ACC112 (cell line): ENCODE data around the gene CEACAM18.
"Not testable (repeated sequence)": the region's sequence is repeated elsewhere in the genome, so short reads cannot be mapped to it uniquely, and the experiment has no call there.

Experiments used
- H2AFZ ChIP-seq: fragments of 200-600 bp; sonication (generic); one replicate; pipeline ENCODE4 v1.6.0; 2017; ENCODE audit warnings: antibody characterized with exemption, low read length; ENCODE audit not compliant: unreplicated experiment
- H3K27ac ChIP-seq: fragments of 200-600 bp; sonication (generic); 2 replicates; pipeline ENCODE4 v1.5.1; 2014; ENCODE audit warnings: low read depth, mild to moderate bottlenecking, antibody characterized with exemption, low read length, moderate library complexity
- H3K27me3 ChIP-seq: fragments of 200-600 bp; sonication (generic); 2 replicates; pipeline ENCODE4 v1.6.1; 2014; ENCODE audit warnings: mild to moderate bottlenecking, antibody characterized with exemption, low read length, moderate library complexity, mixed read lengths; ENCODE audit not compliant: insufficient read depth
- H3K36me3 ChIP-seq: fragments of 200-600 bp; sonication (generic); 2 replicates; pipeline ENCODE4 v1.6.1; 2016; ENCODE audit warnings: mild to moderate bottlenecking, antibody characterized with exemption, low read length, moderate library complexity, mixed read lengths; ENCODE audit not compliant: insufficient read depth
- H3K4me1 ChIP-seq: fragments of 200-600 bp; sonication (generic); one replicate; pipeline ENCODE4 v1.6.1; 2016; ENCODE audit warnings: low read length, mixed read lengths; ENCODE audit not compliant: insufficient read depth, unreplicated experiment, control insufficient read depth
- H3K4me3 ChIP-seq: fragments of 200-600 bp; sonication (generic); 2 replicates; pipeline ENCODE4 v1.5.1; 2014; ENCODE audit warnings: mild to moderate bottlenecking, low read depth, low read length
- H3K79me2 ChIP-seq: fragments of 200-600 bp; sonication (generic); one replicate; pipeline ENCODE4 v1.6.0; 2016; ENCODE audit warnings: low read length; ENCODE audit not compliant: control insufficient read depth, unreplicated experiment, insufficient read depth

CEACAM18 gene

DNA sequence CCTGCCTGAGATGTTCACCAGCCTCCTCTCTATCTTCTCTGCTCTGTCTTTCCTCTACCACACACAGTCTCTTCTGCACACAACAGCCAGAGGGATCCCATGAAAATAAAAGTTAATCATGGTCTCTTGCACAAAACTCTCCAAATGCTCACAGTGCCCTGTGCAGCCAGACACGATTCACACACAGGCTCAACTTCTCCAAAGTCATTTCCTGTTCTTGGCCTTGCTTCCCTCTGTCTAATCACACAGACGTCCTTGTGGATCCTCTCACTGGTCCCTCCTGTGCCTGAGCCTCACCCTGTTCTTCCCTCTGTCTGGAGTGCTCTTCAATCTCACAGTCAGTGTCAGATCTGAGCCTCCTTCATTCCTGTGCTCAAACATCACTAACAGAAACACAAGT is 15.4 kb downstream of the CEACAM18 start:
- H3K27me3 ChIP-seq = peaks cover 17% of the 10 kb centered on the region; the same call in 1 of the 2 replicates
- H3K36me3 ChIP-seq = no peaks in the 10 kb centered on the region
- H3K27ac ChIP-seq = no peak overlapping the region

DNA sequence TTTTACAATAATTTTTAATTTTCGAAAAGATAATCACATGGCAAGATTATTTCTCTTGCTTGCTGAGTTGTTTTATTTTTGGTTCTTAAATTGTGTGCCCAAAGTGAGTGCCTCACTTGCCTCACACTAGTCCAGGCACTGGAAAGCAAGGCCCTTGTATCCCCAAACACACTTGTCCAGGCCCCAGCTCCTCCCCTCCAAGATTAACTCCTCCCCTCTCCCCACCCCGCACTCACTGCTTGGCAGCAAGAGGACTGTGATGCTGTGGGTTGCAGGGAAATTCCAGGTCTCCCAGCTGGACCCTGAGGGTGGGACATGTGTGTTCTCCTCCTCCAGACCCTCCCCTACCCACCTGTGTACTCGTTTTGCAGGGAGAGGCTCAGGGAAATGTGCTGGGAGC is 19.3 kb downstream of the CEACAM18 start:
- Histone ChIP-seq H3K4me3 (no peak overlapping the region), H3K79me2 (no peaks in the 10 kb centered on the region), H3K27ac (no peak overlapping the region), H3K27me3 (peaks cover 10% of the 10 kb centered on the region; the same call in 1 of the 2 replicates), H3K4me1 (no peaks in the 10 kb centered on the region), H2AFZ (no peak overlapping the region), H3K36me3 (no peaks in the 10 kb centered on the region)

More for the DNA sequence above, 15.4 kb downstream of the CEACAM18 start:
- Histone ChIP-seq H3K4me3 (no peak overlapping the region), H3K4me1 (no peaks in the 10 kb centered on the region), H3K79me2 (no peaks in the 10 kb centered on the region), H2AFZ (no peak overlapping the region)

DNA sequence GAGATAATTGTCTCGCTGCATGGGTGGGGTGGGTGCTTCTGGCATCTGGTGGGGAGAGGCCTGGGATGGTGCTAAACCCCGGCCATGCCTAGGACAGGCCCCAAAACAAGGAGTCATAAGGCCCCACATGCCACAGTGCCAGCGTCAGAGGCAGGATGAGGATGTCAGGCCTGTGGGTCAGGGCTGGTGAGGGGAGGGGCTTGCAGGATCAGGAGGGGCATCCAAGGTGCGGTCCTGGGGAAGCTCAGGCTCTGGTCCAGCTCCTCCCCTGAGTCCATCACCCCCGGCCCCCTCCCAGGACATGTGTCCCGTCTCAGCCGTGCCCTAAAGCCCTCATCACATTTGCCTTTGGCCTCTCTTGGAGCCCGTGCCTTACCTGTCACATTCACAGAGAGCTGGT is 22.6 kb downstream of the CEACAM18 start:
- not testable (repeated sequence) for H3K4me3 ChIP-seq, H3K36me3 ChIP-seq, H3K79me2 ChIP-seq, H3K4me1 ChIP-seq, H3K27ac ChIP-seq, H3K27me3 ChIP-seq, H2AFZ ChIP-seq

DNA sequence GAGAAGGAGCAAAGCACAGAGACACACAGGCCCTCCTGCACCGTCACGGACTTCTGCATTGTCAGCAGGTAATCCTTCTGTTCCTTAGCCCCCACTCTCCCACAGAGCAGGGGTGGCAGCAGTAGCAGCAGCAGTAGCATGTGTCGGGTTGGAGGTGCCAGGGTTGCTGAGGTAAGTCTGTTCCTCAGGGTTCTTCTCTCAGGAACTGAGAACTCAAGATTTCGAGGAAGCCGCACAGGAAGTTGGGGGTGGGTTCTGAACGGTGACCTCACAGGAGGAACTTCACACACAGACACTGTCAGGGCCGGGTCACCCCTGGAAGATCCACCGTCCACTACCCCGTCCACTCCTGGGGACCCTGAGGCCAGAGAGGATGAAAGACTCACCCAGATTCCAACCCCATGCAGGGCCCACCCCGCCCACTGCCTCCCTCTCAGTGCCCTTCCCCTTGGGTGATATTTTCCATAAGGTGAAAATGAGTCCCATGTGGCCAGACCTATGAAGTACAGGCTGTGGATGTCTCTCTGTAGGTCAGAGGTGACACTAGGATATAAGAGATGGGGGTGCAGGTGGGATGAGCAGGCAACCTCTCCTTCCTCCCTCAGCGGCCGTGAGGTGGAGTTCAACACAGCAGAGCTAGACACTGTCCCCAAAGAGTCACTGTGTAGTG is 23.4 kb downstream of the CEACAM18 start, which contains the start of gene SIGLEC12:
Gene SIGLEC12, minus strand, starts transcription at position 207 of the 670 bp plus-strand sequence. Its CDS starts 67 bp downstream, at position 140.
- H3K27ac ChIP-seq = no peak within 1 kb of the TSS

DNA sequence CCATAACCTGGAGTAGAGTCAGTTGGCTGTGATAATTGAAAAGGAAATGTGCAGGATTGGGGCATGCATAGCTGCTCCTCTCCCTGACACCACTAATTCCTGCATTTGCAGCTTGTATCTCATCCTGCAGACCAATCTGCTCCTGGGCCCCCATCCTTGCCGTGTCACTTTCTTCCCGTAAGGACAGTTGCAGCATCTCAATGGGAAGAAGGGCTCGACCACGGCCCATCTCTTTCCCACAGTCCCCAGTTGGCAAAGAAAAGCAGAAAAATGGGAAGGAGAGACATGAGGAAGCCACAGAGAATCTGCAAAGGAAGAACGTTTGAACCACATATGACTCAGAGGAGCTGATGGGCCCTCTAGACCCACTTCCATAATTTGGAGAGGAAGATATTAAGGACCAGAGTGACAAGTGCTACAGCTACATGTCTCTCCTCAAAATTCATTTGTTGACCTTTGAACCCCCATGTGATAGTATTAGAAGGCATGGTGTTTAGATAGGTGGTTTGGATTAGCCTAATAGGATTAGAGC is 25.0 kb downstream of the CEACAM18 start:
- no peaks in the 10 kb centered on the region for H3K4me1 ChIP-seq
- no peak overlapping the region for H3K4me3 ChIP-seq
- peaks cover 14% of the 10 kb centered on the region; the same call in 1 of the 2 replicates for H3K27me3 ChIP-seq
- no peaks in the 10 kb centered on the region for H3K36me3 ChIP-seq
- no peaks in the 10 kb centered on the region for H3K79me2 ChIP-seq
- H3K27ac ChIP-seq = no peak overlapping the region
- no peak overlapping the region for H2AFZ ChIP-seq

More for the DNA sequence above, 23.4 kb downstream of the CEACAM18 start, which contains the start of gene SIGLEC12:
- no peaks in the 10 kb centered on the region for H3K36me3 ChIP-seq
- H3K4me1 ChIP-seq = no peaks in the 10 kb centered on the region
- no peak within 1 kb of the TSS for H2AFZ ChIP-seq
- 0 out of 2 replicates have a peak, but pooled peaks cover 6% of the 10 kb centered on the region for H3K27me3 ChIP-seq
- H3K4me3 ChIP-seq = no peak within 1 kb of the TSS
- H3K79me2 ChIP-seq = no peaks in the 10 kb centered on the region

DNA sequence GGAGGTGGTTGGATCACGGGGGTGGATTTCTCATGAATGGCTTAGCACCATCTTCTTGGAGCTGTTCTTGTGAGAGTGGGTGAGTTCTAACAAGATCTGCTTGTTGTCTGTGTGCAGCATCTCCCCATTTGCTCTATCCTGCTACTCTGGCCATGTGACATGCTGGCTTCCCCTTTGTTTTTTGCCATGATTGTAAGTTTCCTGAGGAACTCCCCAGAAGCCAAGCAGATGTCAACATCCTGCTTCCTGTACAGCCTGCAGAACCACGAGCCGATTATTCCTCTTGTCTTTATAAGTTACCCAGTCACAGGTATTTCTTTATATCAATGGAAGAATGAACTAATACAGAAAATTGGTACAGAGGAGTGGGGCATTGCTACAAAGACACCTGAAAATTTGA is 25.6 kb downstream of the CEACAM18 start:
- Histone ChIP-seq H3K4me1 (no peaks in the 10 kb centered on the region), H3K36me3 (no peaks in the 10 kb centered on the region), H3K27me3 (peaks cover 14% of the 10 kb centered on the region; the same call in 1 of the 2 replicates), H3K79me2 (no peaks in the 10 kb centered on the region), H3K27ac (no peak overlapping the region), H2AFZ (no peak overlapping the region), H3K4me3 (no peak overlapping the region)

DNA sequence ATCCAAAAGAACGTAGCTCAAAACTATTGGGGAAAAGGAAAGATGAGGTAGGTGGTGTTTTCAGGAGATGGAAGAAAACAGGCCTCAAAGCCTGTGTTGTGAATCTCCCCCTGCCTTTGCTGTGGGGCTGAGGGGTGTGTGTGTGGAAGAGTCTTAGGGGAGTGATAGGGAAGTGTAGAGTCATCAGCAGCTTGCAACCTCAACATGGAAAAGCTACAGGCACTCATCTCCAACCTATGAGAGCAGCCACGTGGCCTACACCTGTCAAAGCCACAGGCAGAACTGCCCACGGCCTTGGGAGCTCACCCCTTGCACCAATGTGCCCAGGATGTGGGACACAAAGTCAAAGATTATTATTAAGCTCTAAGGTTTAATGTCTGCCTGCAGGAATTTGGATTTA is 27.6 kb downstream of the CEACAM18 start:
- Histone ChIP-seq H3K27ac (no peak overlapping the region), H3K4me1 (no peaks in the 10 kb centered on the region), H3K27me3 (peaks cover 25% of the 10 kb centered on the region), H3K79me2 (no peaks in the 10 kb centered on the region), H2AFZ (no peak overlapping the region), H3K4me3 (no peak overlapping the region), H3K36me3 (no peaks in the 10 kb centered on the region)

DNA sequence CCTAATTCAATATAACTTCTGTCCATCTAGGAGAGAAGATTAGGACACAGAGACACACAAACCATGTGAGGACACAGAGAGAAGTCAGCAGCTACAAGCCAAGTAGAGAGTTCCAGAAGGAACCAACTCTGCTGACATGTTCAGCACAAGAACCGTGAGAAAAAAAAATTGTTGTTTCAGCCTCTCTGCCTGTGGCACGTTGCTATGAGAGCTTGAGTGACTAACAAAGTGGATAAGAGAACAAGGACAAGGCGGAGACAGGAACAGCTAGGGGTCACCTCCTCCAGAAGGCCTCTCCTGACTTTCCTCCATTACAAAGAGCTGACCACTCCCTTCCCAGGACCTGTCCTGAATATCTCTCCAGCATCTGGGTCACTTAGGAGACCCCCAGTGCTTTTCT is 28.9 kb downstream of the CEACAM18 start:
- Histone ChIP-seq H2AFZ (no peak overlapping the region), H3K27ac (no peak overlapping the region), H3K4me1 (no peaks in the 10 kb centered on the region), H3K4me3 (no peak overlapping the region), H3K27me3 (peaks cover 31% of the 10 kb centered on the region), H3K36me3 (no peaks in the 10 kb centered on the region), H3K79me2 (no peaks in the 10 kb centered on the region)

DNA sequence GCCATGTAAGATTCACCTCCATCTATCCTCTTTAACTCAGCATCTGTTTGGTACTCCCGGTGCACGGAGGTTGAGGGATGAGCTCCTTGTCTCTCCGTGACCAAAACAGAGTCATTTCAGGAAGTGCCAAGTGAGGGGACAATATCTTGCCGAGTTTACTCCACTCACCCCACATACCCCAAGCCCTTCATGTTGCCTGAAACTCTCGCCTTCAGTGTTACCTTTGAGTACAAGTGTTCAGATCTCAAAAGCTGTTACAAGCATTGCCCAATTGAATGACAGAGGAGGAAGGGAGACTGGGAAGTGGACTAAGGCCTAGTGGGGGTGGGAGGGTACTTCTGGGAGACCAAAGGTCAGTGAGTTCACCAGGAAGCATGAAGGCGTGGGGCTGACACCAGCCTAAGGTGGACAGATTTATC is 29.3 kb downstream of the CEACAM18 start:
- H3K27me3 ChIP-seq = peaks cover 36% of the 10 kb centered on the region
- H3K27ac ChIP-seq = no peak overlapping the region
- H3K4me3 ChIP-seq = no peak overlapping the region
- no peaks in the 10 kb centered on the region for H3K79me2 ChIP-seq
- no peaks in the 10 kb centered on the region for H3K4me1 ChIP-seq
- H2AFZ ChIP-seq = no peak overlapping the region
- no peaks in the 10 kb centered on the region for H3K36me3 ChIP-seq

DNA sequence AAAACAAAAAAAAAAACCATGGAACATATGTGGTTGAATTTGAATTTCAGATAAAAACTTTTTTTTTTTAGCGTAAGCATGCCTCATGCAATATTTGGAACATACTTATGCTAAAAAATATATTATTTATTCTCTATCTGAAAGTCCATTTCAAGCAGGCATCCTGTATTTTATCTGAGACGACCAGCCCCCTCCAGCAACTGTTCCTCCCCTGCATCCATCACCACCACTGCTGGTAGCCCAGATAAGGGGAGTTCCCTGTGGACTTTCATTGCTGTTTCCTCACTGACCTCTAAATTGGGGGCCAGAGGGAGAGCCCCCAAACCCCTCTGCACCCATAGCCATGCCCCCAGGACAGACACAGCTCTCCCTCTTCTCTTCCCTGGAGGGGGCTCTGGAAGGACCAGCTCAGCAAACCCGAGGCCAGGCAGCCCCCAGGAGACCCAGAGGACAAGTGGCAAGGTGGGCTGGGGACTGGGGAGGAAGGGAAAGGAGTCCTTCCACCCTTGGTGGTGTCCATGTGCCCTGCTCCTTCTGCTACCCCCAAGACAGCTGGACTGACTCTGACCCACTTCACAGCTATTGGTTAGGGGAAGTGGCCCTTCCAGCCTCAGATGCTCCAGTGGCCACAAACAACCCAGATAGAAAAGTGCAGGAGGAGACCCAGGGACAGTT is 29.9 kb downstream of the CEACAM18 start:
- H3K4me1 ChIP-seq = no peaks in the 10 kb centered on the region
- H3K79me2 ChIP-seq = no peaks in the 10 kb centered on the region
- no peak overlapping the region for H3K4me3 ChIP-seq
- H2AFZ ChIP-seq = no peak overlapping the region
- no peak overlapping the region for H3K27ac ChIP-seq
- peaks cover 41% of the 10 kb centered on the region for H3K27me3 ChIP-seq
- no peaks in the 10 kb centered on the region for H3K36me3 ChIP-seq
